GM23248 (cell line): ENCODE results near the gene HSPA6. TPM values are rescaled to one million over a fixed set of nuclear protein-coding genes. Genes with fewer than 3 reads are reported as not detected.

Experiments
- DNase-seq: peaks from one replicate; pipeline ENCODE4 v3.0.0-alpha.2; 2015
- H2AFZ ChIP-seq: fragments of 200-600 bp; sonication (generic); 2 replicates; pipeline ENCODE4 v1.6.1; 2016; ENCODE audit warnings: antibody characterized with exemption
- H3F3A ChIP-seq: fragments of 200-600 bp; sonication (generic); 2 replicates; pipeline ENCODE4 v1.6.1; 2016; ENCODE audit warnings: mild to moderate bottlenecking, antibody characterized with exemption, mixed run types; ENCODE audit not compliant: insufficient read depth
- H3K27ac ChIP-seq: fragments of 200-600 bp; sonication (generic); 2 replicates; pipeline ENCODE4 v1.5.1; 2016; ENCODE audit warnings: mild to moderate bottlenecking
- H3K27me3 ChIP-seq: fragments of 200-600 bp; sonication (generic); replicated peaks from 2 replicates; pipeline ENCODE4 v1.6.1; 2016; ENCODE audit warnings: mild to moderate bottlenecking; ENCODE audit not compliant: insufficient read depth
- H3K36me3 ChIP-seq: fragments of 200-600 bp; sonication (generic); 2 replicates; pipeline ENCODE4 v1.6.1; 2016; ENCODE audit warnings: low read depth, mild to moderate bottlenecking
- H3K4me1 ChIP-seq: fragments of 200-600 bp; sonication (generic); 2 replicates; pipeline ENCODE4 v1.6.1; 2016; ENCODE audit warnings: mild to moderate bottlenecking; ENCODE audit not compliant: insufficient read depth
- H3K4me2 ChIP-seq: fragments of 200-600 bp; sonication (generic); one replicate; pipeline ENCODE4 v1.6.1; 2016; ENCODE audit warnings: mild to moderate bottlenecking; ENCODE audit not compliant: unreplicated experiment
- H3K4me3 ChIP-seq: fragments of 200-600 bp; sonication (generic); 2 replicates; pipeline ENCODE4 v1.5.1; 2016; ENCODE audit warnings: mild to moderate bottlenecking
- H3K79me2 ChIP-seq: fragments of 200-600 bp; sonication (generic); 2 replicates; pipeline ENCODE4 v1.6.1; 2016; ENCODE audit warnings: mild to moderate bottlenecking; ENCODE audit not compliant: insufficient read depth
- H3K9ac ChIP-seq: fragments of 200-600 bp; sonication (generic); 2 replicates; pipeline ENCODE4 v1.6.1; 2016; ENCODE audit warnings: mild to moderate bottlenecking
- H3K9me2 ChIP-seq: fragments of 200-600 bp; sonication (generic); 2 replicates; pipeline ENCODE4 v1.6.1; 2016; ENCODE audit warnings: mixed run types, mild to moderate bottlenecking, moderate library complexity; ENCODE audit not compliant: insufficient read depth
- H3K9me3 ChIP-seq: fragments of 200-600 bp; sonication (generic); one replicate; pipeline ENCODE4 v1.6.1; 2017; ENCODE audit warnings: low read depth
- H4K20me1 ChIP-seq: fragments of 200-600 bp; sonication (generic); 2 replicates; pipeline ENCODE4 v1.6.0; 2016; ENCODE audit not compliant: insufficient read depth
- EZH2 ChIP-seq: fragments of 200-600 bp; sonication (generic); IDR thresholded peaks from 2 replicates; pipeline ENCODE4 v1.6.1; 2018; ENCODE audit warnings: antibody characterized with exemption, mild to moderate bottlenecking; ENCODE audit not compliant: insufficient read depth, poor library complexity, severe bottlenecking
- EZH2phosphoT487 ChIP-seq: fragments of 200-600 bp; sonication (generic); IDR thresholded peaks from 2 replicates; pipeline ENCODE4 v1.6.1; 2018; ENCODE audit warnings: antibody characterized with exemption, moderate library complexity, mild to moderate bottlenecking, low read depth; ENCODE audit not compliant: insufficient read depth
- WGBS, 2 experiments: methylation state at CpG; one replicate each; pipeline ENCODE4 v1.1.6; 2015 to 2017; ENCODE audit warnings: low lambda C conversion rate in 2 of 2, low coverage in 1 of 2; ENCODE audit errors: missing lambda C conversion rate in 2 of 2; 5-methylcytosine and 5-hydroxymethylcytosine counted together
- in situ Hi-C: fragments of 300-500 bp; cut with MboI; formaldehyde crosslinking; loops from 2 replicates; pipeline ENCODE4 v1.15.0; 2020
- polyA plus RNA-seq: library from polyadenylated mRNA; unstranded; fragments of >200 nt; fragmentation: Nextera tagmentation; extraction: Ambion mirVana; gene quantifications from 2 replicates; pipeline ENCODE4 v1.2.1, GENCODE V29; 2016
- total RNA-seq: library from RNA; depleted of rRNA; stranded (reverse); fragments of >200 nt; shearing (Covaris generic); gene quantifications from 2 replicates; pipeline ENCODE4 v1.2.3, GENCODE V29; 2014

The HSPA6 gene
- total and polyA plus RNA-seq, 2 experiments from 2014 or later = 0.13 TPM; not detected in 1

GRCh38 chr1:161481624-161482392 is 42.5 kb upstream of the HSPA6 start:
- no peak overlapping the region for H3K27ac ChIP-seq
- no peaks in the 10 kb centered on the region for H4K20me1 ChIP-seq
- DNase-seq = no peak
- no peaks in the 10 kb centered on the region for H3K4me1 ChIP-seq
- WGBS, 2 experiments = 70 to 72% methylated on average over 13 of the region's 13 CpGs
- H2AFZ ChIP-seq = no peak overlapping the region
- H3K36me3 ChIP-seq = no peaks in the 10 kb centered on the region
- no peaks in the 10 kb centered on the region for H3K79me2 ChIP-seq
- no peaks in the 10 kb centered on the region for H3K9me3 ChIP-seq
- H3K9ac ChIP-seq = no peak overlapping the region
- H3K4me3 ChIP-seq = no peak overlapping the region
- in situ Hi-C loops = loop anchor here (10.0 kb wide), 1 partner anchor 263 kb away; the partner anchor contains the start of gene DUSP12
- TF ChIP-seq EZH2 (no peak), EZH2phosphoT487 (no peak)
- H3K9me2 ChIP-seq = no peaks in the 10 kb centered on the region
- peaks cover 5% of the 10 kb centered on the region; the same call in 1 of the 2 replicates for H3F3A ChIP-seq
- H3K27me3 ChIP-seq = peaks cover 10% of the 10 kb centered on the region; the same call in 1 of the 2 replicates
- H3K4me2 ChIP-seq = no peak overlapping the region

DNA sequence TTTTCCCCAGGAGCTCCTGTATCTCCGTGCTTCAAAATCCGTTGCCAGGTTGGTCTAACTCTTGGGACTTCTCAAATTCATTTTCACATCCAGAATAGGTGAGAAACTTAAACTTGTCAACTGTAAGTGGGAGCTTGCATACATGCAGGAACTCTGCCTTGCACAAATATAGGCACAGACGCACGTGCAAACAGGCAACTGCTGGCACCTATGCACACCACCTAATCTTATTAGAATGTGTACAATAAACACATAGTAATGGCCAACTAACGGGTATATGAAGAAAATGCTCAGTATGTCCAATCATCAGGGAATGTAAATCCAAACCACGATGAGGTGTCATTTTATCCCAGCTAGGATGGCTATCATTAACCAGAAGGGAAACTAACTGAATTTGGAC is 41.7 kb upstream of the HSPA6 start:
- Histone ChIP-seq H3K9ac (no peak overlapping the region), H3K9me2 (no peaks in the 10 kb centered on the region), H3K4me2 (no peak overlapping the region), H3F3A (peaks cover 9% of the 10 kb centered on the region; the same call in 1 of the 2 replicates), H3K79me2 (no peaks in the 10 kb centered on the region), H3K4me3 (no peak overlapping the region), H4K20me1 (no peaks in the 10 kb centered on the region), H3K27ac (no peak overlapping the region), H3K9me3 (no peaks in the 10 kb centered on the region), H3K36me3 (no peaks in the 10 kb centered on the region), H2AFZ (no peak overlapping the region), H3K4me1 (peaks cover 4% of the 10 kb centered on the region; the same call in 1 of the 2 replicates), H3K27me3 (peaks cover 10% of the 10 kb centered on the region; the same call in 1 of the 2 replicates)
- 71 to 72% methylated on average over 6 of the region's 6 CpGs for WGBS, 2 experiments
- TF ChIP-seq EZH2 = no peak
- TF ChIP-seq EZH2phosphoT487 = no peak
- in situ Hi-C loops = loop anchor here (10.0 kb wide), 1 partner anchor 262 kb away; the partner anchor contains the start of gene DUSP12
- peak; percentile 13 for DNase-seq

DNA sequence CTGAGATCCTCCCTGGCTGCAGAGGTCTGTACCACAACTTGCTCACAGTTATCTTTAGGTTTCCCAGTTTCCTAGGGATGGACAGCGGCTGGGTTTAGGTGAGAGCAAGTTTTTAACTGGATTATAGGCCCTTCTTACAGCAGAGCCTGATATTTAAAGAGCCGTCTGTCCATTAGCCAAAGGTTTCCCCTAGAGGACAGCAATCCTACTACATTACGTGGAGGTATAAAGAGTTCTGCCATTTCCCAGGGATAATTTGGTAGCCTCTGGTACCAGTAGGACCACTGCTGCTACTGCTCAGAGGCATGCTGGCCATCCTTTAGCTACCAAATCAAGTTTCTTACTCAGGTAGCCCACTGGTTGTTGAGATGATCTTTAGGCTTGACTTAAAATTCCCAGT is 41.0 kb upstream of the HSPA6 start:
- Histone ChIP-seq H3F3A (peaks cover 9% of the 10 kb centered on the region; the same call in 1 of the 2 replicates), H2AFZ (no peak overlapping the region), H3K4me2 (no peak overlapping the region), H3K27ac (no peak overlapping the region), H3K79me2 (no peaks in the 10 kb centered on the region), H3K27me3 (peaks cover 10% of the 10 kb centered on the region; the same call in 1 of the 2 replicates), H3K4me3 (no peak overlapping the region), H3K9me3 (no peaks in the 10 kb centered on the region), H3K9ac (no peak overlapping the region), H3K9me2 (no peaks in the 10 kb centered on the region), H3K36me3 (no peaks in the 10 kb centered on the region), H4K20me1 (no peaks in the 10 kb centered on the region), H3K4me1 (peaks cover 7% of the 10 kb centered on the region; the same call in 1 of the 2 replicates)
- no peak for TF ChIP-seq EZH2phosphoT487
- TF ChIP-seq EZH2 = no peak
- WGBS, 2 experiments = 63 to 70% methylated on average over 3 of the region's 3 CpGs
- in situ Hi-C loops = loop anchor here (10.0 kb wide), 1 partner anchor 261 kb away; the partner anchor contains the start of gene DUSP12
- no peak for DNase-seq

DNA sequence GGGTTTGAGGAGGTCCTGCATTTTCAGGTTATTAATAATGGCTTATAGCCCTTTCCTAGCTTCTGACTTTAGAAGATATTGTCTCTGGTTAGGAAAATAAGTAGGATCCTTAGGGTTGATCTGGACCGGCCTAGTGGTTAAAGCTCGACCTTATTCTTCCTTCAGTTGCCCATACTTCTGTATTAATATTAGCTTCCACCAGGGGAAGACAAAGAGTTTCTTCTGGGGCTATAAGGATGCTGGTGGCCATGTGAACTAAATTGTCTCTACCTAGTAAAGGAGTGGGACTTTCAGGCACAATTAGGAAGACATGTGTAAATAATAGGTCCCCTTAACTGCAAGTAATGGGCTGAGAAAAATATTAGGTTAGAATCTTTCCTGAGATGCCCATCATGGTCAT is 39.7 kb upstream of the HSPA6 start:
- H3K4me1 ChIP-seq = peaks cover 7% of the 10 kb centered on the region; the same call in 1 of the 2 replicates
- H2AFZ ChIP-seq = no peak overlapping the region
- TF ChIP-seq EZH2 = no peak
- TF ChIP-seq EZH2phosphoT487 = no peak
- no peak overlapping the region for H3K4me3 ChIP-seq
- H3K27ac ChIP-seq = no peak overlapping the region
- no peaks in the 10 kb centered on the region for H3K9me2 ChIP-seq
- in situ Hi-C loops = loop anchor here (10.0 kb wide), 1 partner anchor 260 kb away; the partner anchor contains the start of gene DUSP12
- no peaks in the 10 kb centered on the region for H3K36me3 ChIP-seq
- peak; percentile 26 for DNase-seq
- WGBS, 2 experiments = 77% methylated on average over 2 of the region's 2 CpGs
- no peak overlapping the region for H3K9ac ChIP-seq
- H4K20me1 ChIP-seq = no peaks in the 10 kb centered on the region
- no peaks in the 10 kb centered on the region for H3K9me3 ChIP-seq
- H3K4me2 ChIP-seq = no peak overlapping the region
- H3K79me2 ChIP-seq = no peaks in the 10 kb centered on the region
- peaks cover 18% of the 10 kb centered on the region for H3K27me3 ChIP-seq
- peaks cover 9% of the 10 kb centered on the region; the same call in 1 of the 2 replicates for H3F3A ChIP-seq
